GM18526 (cell line): ENCODE results near the gene NAPEPLD.
A peak's percentile ranks its signal among the peaks of the same experiment; 100 is the strongest.

ENCODE experiments used
- POLR2A ChIP-seq: IDR thresholded peaks from 3 replicates; pipeline ENCODE4 v1.6.1; 2011; ENCODE audit not compliant: insufficient read length; ENCODE audit errors: extremely low read depth

The NAPEPLD gene

DNA sequence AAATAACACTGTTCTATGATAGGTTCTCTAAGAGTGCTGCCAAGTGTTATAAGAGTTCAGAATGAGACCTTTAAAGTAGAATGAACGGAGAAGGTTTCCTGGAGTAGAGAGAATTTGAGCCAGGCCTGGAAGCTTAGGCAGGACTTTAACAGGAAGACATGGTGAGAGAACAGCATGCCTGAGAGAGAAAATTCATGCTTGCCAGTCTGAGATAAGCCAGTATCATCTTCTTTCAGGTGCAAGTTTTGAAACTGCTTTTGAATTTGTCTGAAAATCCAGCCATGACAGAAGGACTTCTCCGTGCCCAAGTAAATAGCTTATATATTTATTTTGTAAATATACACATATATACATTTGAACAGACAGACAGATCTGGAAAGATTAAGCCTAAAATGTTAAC is 51.9 kb downstream of the NAPEPLD start:
- no peak for TF ChIP-seq POLR2A

DNA sequence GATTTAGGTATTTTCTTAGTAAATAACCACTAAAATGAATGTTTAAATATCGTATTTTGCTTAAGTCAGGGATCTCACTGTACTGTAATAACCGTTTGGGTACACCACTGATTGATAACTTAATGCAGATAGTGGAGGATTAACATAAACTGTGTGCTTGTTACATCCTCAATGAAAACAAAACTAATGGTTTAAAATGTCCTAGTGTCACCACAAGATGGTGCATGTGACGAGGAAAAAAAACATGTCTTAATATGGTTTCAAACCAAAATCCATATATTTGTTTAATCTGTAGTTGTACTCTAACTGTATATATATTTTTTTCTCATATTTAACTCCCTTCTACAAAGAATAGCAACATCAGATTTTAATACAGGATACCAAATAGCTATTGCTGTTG is 54.8 kb downstream of the NAPEPLD start:
- TF ChIP-seq POLR2A = no peak

DNA sequence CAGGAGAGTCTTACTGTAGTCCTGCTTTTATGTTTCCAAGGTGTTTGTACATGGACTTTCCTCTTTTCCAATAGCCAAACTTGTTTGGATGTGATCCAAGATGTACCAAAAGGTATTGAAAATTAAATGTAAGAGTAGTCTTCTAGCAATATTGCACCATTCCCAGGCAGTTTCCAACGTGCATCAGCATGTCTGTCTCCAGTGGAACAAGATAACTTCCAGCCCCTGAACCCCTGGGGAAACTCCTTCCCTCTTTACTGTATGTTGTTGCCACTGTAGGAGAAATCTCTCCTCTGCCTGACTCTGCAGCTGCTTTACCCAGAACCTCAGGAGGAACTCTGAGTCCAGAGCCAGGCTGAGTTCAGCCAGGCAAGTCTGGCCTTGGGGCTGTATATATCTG is 55.5 kb downstream of the NAPEPLD start:
- no peak for TF ChIP-seq POLR2A

DNA sequence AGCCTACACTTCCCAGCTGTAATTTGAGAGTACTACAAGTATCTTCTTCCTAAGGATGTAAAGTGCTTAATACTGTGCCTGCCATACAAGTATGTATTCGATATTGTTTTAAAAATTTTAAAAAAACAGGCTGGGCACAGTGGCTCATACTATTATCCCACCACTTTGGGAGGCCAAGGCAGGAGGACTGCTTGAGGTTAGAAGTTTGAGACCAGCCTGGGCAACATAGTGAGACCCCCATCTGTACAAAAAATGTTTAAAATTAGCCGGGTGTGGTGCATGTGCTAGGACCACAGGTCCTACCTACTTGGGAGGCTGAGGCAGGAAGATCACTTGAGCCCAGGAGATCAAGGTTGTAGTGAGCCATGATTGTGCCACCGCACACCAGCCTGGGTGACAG is 65.7 kb downstream of the NAPEPLD start:
- no peak for TF ChIP-seq POLR2A

DNA sequence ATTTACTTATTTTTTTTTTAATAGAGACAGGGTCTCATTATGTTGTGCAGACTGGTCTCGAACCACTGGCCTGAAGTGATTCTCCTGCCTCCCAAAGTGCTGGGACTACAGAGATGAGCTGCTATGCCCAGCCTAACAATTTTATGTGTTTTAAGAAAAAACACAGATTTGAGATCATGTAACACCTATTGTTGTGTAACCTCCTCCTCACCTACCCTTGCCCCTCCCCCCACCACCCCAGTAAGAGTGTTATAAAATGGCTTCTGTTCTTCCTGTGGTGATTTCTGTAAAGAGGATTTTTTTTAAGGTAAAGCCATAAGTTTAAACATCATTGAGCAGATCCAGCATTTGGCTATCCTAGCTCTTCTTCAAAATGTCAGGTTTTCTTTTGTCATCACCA is 66.4 kb downstream of the NAPEPLD start:
- no peak for TF ChIP-seq POLR2A

DNA sequence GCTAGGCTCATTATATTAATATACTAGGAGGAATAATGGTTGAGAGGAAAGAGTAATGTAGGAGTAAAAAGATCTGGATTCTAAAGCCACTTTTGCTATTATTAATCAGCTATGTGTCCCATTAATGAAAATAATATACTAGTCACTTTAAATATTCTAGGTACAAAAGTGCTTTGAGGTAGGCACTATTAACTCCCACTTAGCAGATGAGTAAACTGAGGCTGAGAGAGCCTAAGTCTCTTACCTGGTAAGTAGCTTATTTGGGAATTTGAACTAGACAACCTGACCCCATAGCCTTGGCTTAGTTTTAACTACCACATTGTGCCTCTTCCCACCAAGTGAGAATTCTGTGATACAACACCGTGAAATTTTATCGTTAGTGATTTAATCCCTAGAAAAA is 68.0 kb downstream of the NAPEPLD start:
- no peak for TF ChIP-seq POLR2A

DNA sequence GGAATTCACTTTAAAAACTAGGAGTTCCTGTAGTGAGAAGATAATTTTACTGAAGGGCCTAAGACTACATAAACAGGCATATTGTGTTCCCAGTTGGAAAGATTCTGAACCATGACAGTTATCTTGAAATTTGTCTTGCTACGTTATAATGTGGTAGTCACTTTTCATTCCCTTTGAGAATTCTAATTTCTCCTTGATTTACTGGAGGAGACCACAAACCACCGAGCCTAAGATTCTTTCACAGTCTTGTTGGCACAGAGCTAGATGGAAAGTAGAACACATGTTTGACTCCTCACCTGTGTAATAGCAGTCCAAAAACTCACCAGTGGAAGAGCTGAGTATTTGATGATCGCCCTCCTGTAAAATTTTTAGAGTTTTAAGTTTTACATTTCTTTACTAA is 69.1 kb downstream of the NAPEPLD start:
- no peak for TF ChIP-seq POLR2A

DNA sequence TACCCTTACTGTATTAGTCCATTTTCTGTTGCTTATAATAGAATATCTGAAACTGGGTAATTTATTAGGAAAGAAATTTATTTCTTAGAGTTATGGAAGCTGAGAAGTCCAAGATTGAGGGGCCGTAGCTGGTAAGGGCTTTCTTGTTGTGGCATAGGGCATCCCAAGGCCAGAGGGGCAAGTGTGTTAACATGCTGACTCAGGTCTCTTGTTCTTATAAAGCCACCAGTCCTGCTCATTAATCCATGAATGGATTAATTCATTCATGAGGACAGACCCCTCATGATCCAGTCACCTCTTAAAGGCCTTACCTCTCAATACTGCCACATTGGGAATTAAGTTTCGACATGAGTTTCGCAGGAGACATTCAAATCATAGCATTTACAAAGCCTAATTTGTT is 71.6 kb downstream of the NAPEPLD start:
- TF ChIP-seq POLR2A = no peak

DNA sequence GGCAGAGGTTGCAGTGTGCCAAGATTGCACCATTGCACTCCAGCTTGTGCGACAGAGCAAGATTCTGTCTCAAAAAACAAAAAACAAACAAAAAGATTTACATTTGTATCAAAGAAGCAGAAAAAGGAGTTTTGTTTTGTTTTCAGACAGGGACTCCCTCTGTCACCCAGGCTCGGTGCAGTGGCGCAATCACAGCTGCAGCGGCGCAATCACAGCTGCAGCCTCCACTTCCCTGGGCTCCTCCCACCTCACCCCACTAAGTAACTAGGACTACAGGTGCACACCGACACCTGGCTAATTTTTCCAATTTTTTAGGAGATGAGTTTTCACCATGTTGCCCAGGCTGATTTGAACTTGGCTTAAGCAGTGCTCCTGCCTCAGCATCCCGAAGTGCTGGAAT is 72.1 kb downstream of the NAPEPLD start:
- no peak for TF ChIP-seq POLR2A

DNA sequence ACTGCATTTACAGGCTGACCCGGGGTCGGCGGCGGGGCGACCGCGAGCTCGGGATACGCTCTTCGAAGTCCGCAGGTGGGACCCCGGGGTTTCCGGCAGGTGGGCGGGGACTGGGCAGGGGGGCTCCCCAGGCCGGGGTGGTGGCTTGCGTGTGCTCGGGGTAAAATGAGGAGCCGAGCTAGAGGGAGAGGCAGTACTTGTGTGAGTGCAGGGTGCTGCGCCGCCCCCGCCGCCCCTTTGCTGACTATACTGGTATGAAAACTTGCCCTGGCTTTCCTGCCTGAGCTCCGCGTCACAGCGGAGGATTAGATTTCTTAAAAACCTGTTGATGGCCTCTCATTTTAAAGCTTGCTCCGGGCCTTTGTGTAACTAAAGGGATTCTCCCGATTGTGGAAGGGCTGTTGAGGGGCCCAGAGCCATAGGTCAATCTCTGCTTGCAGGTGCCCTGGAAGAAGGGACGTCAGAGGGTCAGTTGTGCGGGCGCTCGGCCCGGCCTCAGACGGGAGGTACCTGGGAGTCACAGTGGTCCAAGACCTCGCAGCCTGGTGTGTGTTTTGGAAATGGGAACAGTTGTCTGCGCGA is 73.5 kb downstream of the NAPEPLD start:
- TF ChIP-seq POLR2A = no peak

DNA sequence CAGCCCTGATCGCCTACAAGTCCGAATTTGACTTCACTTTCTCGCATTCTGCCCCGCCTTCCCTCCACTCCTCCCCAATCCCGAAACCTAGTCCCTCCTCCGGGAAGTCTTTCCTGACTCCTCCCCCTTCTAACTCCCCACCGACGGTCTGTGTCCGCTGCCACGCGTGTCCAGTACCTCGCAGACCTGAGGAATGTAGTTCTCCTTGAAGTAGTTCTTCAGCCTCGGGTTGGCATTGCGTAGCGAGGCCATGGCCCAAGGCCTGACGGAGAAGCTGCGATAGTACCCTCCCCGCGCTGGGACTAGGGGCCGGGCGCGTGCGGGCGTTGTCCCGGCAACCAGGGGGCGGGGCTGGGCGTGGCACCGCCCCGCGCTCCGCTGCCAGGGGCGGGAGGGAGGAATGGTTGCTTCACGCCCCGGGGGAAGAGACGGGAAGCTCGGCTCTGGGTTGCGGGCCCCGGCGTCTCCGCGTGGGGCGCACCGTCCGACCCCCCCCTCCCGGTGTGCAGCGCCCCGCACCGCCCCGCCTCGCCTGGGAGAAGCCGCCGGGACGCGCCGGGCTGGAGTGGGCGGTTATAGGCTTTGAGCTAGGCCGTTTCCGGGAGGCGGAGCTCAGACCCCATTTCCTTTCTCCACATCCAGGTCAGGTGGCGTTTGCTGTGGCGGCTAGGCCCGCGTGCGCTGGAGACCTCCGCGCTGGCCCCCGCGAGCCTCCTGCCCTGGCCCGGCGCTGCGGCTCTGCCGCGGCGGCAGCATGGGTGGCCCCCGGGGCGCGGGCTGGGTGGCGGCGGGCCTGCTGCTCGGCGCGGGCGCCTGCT is 74.2 kb downstream of the NAPEPLD start, which contains the start of the genes ARMC10 and FBXL13:
Gene ARMC10 (plus strand): TSS at position 622 of the 818 bp plus-strand sequence. CDS start 133 bp downstream, at position 755.
Gene FBXL13 (minus strand): TSS at position 278 of the 818 bp plus-strand sequence.
- TF ChIP-seq POLR2A = peak; percentile 72

DNA sequence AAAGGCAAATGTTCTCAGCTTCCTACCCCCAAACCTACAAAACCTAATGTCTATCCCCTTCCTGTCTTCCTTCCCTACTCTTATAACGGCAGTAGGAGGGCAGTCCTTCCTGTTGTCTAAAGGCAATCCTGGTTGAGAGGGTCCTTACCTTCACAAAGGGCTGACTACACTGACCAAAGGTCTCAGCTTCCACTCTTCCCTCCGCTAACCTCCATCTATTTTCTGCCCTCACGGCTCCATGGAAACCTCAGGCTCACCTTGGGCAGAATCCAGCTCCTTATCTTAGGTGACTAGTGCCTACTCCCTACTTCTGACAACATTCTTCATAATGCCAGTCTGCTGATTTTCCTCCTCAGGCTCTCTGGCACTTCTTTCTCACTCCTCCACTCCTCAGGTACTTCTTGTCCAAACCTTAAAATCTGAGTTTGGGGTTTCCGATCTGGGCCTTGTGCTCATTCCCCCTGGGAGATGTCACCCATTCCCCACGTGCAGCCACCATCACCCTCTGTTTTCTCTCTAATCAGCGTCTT is 74.8 kb downstream of the NAPEPLD start:
- TF ChIP-seq POLR2A = no peak

DNA sequence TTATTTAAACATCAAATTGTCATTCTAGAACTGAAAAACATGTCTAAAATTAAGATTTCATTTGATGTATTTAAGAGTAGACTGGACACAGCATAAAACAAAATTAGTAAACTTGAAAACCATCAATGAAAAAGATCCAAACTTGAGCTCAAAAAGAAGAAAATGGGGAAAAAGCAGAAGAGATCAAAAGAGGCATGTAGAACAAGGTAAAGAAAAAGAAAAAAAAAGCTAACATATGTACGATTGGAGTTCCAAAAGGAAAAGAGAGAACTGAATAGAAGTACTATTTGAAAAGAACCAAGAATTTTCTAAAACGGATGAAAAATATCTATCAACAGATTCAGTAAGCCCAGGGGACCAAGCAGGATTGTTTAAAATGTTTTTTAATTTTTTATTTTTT is 77.9 kb downstream of the NAPEPLD start:
- TF ChIP-seq POLR2A = no peak

DNA sequence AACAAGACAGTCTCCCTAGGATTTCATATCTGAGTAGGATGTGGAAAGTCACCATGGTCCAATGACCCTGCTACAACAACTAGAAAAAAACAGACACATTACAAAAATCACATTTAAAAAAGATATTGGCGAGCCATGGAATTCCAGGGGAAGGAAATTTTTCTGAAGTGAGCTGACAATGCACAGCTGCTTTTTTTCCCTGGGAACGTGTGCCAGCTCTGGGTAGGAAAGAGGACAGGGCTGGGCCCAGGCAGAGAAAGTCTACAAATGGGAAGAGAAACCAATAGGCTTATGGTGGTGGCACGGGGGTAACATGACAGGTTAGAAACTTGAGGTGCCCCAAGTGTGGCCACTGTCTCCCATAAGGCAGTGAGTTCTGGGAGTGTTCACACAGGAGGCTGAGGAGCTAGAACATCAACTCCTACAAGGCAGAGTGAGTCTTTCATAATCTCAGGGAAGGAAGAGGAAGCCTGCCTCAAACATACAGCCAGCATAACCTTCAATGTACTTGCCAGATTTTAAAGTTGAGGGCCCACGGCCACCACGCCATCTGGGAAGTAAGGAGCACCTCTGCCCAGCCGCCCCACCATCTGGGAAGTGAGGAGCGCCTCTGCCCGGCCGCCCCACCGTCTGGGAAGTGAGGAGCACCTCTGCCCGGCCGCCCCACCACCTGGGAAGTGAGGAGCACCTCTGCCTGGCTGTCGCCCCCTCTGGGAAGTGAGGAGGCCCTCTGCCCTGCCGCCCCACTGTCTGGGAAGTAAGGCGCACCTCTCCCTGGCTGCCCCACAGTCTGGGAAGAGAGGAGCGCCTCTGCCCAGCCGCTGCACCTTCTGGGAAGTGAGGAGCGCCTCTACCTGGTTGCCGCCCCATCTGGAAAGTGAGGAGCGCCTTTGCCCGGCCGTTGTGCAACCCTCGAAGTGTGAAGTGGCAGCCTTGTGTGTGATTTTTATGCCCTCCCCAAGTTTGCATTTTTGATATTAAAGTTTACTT is 80.2 kb downstream of the NAPEPLD start:
- TF ChIP-seq POLR2A = no peak

DNA sequence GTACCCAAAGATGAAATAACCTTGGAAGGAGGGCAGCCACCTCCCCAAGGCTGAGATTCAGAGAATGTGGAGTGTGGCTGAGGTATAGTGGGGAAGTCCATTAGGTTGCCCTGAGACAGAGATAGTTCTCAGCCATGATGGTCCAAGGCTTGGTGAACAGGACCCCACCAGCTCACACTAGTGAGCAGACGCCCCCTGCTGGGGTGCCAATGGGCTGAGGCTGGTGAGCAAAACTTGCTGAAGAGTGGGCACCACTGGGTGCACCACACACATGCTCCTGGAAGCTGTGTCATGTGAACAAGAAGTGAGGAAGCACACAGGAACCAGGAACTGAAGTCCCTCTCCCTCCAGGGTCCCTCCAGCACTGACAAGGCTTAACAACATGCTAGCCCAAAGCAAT is 83.2 kb downstream of the NAPEPLD start:
- TF ChIP-seq POLR2A = no peak
